ENCODE measurements around the gene VPS13A.
"Not testable (repeated sequence)": the region's sequence is repeated elsewhere in the genome, so short reads cannot be mapped to it uniquely, and the experiment has no call there.

The VPS13A gene

DNA sequence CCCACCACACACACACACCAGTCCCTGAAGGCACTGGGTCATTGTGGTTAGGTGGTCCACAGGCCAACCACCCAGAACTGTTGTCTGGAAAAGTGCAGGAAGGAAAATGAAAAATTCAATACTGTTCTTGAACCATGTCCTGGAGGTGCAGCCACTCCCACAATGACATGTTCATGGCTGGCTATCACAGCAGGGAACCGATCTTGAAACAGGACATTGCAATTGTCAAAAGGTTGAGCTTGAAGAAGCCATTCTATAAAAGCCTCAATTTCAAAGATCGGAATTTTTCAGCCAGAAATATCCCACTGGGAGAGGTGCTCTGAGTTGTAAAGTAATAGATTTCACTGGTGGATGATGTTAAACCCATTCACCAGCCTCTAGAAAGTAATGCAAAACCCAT lies 252.6 kb downstream of the VPS13A start:
- no peak for DNase-seq

DNA sequence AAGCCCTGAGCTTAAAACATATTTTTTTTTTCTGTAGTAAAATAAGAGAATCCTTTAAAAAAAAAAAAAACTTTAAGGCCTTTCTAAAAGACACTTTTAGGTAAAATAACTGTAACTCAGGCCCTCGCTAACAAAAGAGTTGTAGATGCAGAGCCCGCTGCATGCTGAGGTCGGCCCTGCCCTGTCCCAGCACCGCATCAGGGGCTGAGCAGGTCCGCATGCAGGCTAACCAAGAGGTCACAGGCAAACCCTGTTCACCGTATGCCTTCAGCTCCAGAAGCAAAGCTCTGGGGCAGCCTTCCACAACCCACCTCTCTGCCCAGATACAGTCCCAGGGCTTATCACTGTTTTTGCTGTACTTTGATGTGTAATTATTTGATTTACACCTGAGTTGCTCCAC lies 254.7 kb downstream of the VPS13A start:
- no peak for DNase-seq

DNA sequence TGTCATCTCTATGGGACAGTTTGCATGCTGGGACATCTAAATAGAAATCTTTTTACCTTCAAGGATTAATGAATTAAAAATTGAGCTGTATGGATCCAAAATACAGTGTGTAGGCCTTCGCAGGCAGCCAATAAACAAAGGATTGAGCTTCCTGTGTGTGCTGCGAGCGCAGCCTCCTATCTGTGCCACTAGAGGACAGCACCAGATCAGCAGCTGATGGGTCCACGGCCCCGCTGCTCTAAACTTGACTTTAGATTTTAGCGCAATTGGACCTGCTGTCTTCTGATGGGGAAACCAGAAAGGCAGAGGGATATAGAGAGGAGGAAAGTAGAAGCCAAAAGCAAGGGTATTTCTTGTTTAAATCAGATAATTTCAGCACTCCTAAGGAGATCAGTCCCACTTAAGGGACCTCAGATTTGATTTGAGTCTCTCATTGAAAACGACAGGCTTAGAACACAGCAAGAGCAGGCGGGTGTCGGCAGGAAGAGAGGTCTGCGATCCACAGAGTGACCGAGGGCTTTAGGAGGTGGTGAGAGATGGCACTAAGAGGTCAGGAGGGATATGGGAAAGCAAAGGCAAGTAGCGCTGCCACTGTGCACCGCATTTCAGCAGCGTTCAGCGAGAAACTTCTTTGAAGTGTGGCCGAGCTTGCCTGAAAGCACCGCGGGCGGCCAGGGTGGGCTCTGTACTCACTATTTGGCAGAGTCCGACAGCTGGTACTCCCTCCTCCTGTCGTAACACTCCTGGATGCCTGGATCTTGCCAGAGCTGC lies 256.5 kb downstream of the VPS13A start:
- DNase-seq, result peak; percentile 6

DNA sequence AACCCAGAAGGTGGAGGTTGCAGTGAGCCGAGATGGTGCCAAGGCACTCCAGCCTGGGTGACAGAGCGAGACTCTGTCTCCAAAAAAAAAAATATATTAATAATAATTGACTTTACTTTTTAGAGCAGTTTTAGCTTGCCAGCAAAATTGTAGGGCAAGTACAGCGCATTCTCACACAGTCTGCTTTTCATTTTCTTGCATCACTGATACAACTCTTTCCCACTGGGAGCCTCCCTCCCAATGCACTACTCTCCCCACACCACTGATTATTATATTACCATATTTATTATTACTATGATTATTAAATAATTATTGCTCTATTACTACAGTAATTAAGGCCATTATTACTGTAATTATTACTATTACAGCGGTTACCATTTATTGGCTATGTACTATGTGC lies 257.9 kb downstream of the VPS13A start:
- DNase-seq, result no peak

DNA sequence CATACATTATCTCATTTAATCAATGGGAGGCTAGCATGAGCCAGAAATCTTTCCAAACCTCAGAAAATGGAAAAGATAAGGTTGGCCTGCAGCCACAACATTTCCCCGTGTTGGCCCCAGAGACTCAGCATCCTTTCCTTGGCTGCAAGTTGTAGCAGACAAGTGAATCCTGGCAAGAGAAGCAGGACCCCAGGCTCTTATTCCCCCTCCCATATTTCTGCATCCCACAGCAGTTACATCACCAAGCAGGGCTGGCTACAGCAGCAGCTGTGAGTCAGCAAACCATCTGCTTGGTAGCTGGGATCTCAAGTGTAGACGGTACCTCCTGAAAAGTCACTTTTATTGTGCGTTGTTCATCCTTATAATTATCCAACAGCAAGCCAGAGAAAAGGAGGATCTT lies 258.4 kb downstream of the VPS13A start:
- no peak for DNase-seq

DNA sequence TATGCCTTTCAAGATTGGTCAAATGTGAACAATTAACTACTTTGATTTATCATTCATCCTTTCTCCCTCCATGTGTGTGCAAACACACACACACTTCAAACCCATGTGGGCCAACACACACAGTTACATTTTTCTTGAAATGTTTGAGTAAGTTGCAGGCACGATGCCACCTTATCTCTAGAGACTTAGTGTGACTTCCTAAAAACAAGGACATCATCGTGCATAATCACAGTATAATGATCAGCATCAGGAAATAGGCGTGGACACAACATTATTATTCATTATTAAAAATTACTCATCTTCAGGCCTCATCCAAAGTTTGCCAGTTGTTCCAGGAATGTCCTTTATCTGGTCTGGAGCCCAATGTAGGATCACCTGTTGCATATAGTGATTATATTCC lies 261.3 kb downstream of the VPS13A start:
- DNase-seq, result no peak

DNA sequence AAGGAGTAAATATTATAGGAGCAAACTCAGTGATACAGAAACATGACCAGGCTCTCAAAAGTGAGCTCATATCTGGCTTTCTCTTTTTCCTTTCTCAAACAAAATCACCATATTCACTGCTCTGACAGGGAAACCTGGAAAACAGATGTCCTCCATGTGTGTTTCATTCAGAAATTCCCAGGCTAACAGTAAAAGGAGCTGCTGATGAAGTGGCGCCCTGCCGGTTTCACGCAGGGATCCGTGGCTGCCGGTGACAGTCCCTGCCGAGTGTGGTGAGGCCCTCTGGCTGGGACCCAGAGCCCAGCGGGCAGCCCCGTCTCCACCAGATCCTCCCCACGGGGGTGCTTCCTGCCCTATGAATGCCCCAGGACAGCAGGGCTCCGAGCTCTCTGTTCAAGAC lies 262.7 kb downstream of the VPS13A start:
- DNase-seq, result no peak

DNA sequence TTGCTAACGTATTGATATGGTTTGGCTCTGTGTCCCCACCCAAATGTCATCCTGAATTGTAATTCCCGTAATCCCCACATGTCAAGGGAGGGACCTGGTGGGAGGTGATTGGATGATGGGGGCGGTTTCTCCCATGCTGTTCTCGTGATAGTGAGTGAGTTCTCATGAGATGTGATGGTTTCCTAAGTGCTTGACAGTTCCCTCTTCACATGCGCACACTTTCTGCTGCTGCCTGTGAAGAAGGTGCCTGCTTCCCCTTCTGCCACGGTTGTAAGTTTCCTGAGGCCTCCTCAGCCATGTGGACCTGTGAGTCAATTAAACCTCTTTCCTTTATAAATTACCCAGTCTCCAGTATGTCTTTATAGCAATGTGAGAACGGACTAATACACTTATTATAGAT lies 263.8 kb downstream of the VPS13A start:
- DNase-seq, result not testable (repeated sequence)

DNA sequence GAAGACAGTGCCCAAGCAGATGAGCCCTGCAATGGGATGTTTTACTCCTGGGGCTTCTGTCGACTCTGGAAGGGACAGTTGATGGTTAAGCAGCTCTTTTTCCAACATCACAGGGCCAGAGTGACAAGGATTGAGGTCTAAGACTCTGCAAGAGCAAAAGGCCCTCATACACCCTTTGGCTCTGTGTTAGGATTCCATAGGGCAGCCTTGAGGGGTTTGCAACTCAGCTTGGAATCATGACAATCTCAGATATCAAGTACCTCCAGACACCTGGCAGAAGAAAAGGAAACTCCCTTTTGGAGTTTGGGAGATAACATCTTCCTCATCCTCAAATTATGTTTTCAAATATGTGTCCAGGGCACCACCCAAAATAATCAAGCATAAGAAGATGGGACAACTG lies 265.1 kb downstream of the VPS13A start:
- DNase-seq, result no peak

DNA sequence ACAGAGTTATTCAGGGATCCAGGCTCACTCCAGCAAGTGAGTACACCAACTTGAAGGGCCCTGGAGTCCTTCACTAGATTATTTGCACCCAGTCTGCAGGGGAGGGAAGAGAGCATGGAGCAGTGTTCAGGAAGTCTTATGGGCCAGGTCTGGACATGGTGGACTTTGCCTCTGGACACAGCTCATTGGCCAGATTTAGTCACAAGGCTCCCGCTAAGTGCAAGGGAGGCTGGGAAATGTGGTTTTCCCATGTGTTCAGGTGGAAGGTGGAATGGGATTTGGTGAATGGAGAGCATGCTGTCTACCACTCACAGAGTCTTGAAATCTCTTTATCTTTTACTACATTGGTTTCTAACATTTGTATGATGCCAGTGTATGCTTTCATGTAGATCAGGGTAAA lies 270.3 kb downstream of the VPS13A start:
- no peak for DNase-seq

DNA sequence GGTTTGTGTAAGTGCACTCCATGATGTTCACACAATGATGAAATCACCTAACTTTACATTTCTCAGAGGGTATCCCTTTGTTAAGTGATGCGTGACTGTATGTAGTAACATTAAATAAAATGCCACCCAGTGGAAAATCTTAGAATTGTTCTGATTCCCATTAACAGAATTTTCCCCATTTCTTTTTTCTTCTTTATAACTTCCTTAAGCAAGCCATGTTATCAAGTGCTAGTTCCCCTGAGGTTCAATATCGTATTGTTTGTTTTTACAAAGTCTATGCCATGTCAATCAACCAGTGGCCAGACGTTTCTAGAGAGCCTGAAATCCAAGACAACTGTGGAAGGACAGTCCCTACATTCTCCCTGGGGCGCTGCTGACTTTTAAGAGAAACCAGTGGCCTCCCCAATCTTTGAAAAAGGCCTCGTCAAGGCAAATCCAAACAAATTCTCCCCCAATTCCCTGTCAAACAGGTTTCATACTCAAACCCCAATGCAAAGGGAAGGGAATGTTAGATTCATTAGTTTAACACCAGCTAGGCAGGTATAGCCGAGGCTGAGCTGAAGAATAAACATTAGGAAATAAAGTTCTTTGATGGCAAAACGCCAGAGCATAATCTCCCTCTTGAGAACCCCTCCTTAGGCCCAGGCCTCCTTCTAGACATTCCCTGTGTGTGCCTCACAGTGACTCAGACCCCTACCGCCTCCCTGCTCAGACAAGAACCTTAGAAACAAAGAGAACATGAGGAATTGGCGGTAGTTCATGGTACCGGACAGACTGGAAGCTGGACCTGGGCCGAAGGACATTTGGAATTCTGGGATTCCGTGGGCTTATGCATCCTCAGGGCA lies 272.1 kb downstream of the VPS13A start:
- no peak for DNase-seq

DNA sequence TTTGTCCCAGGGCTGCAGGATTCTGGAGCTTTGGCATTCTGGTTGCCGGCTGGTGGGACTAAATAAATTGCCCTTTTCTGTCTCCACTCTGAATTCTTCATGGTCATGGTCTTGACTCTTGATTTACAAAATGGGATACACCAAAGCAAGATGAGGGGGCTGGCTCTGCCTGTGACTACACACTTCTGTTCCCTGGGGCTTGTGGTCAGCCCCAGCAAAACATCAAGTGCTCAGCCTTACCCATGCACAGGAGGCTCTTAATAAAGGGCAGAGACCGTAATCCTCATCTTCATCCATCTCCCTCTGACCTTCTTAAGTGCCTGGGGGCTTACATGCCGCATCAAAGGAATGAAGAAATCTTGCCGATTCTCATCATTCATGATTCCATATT lies 272.7 kb downstream of the VPS13A start:
- no peak for DNase-seq

DNA sequence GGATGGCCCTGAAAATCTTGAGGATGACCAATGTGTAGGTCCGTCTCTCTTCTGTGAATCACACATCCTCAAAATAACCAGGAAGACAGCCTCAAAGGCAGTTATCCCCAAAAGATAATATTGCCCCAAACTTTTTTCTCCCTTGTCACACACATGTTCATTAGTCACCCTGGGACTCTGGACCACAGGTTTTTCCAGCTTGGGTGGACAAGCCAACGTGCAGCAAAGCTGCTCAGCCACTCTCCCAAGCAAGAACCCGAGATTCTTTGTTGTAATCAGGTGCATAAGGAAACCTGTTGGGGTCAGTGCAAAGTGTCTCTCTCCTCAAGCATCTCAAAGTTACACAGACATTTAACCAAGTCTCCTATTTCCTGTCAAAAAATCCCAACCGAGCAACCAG lies 274.2 kb downstream of the VPS13A start:
- no peak for DNase-seq

DNA sequence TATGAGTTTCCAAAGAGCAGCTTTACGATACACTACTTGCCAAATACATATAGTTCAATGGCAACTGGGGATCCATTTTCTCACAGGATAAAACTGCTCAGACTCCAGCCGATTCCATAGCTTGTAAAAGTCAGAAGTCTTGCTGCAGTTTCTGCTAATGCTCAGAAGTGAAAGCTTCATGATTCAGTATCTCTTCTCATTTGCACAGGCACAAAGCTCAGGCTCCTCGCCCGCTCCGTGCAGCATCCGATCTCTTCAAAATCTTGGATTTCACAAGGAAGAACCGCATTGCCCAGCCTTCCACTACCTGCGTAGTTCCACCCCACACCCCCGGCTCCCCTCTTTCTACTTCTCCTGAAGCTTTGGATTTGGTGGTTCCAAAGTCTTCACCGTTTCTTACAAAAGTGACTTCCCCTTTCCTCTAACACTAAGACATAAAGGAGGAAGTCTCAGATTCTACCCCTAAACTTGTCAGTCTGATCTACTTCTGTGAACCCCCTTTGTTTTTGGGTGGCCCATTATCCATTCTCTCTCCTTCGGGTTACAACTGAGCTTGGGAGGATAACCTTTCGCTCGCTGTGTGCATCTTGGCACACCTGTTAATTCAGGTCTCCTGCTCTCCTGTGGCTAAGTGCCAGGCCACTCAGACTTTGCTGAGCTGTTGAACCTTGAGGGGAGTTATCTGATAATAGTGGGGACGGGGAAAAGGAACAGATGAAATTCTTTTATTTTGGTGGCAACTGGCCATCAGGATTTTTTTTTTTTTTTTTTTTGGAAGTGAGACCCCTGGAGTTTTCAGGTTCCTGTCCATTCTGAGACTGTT lies 276.7 kb downstream of the VPS13A start:
- DNase-seq, result no peak

DNA sequence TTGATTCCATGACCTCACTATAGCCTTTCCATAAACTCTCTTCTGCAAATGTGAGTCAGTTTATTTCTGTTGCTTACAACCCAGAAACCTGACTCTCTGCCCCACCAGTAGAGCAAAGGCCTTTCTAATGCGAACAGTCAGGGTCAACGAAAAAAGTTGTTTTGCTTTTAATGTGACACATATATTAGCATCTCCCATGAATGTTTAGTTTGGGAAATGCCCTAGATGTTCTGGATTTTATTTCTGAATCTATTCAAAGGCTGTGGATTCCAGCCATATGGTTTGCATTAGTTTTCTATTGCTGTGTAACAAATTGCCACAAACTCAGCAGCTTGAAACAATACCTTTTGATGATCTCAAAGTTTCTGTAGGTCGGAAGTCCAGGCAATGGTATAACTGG lies 277.3 kb downstream of the VPS13A start:
- no peak for DNase-seq

DNA sequence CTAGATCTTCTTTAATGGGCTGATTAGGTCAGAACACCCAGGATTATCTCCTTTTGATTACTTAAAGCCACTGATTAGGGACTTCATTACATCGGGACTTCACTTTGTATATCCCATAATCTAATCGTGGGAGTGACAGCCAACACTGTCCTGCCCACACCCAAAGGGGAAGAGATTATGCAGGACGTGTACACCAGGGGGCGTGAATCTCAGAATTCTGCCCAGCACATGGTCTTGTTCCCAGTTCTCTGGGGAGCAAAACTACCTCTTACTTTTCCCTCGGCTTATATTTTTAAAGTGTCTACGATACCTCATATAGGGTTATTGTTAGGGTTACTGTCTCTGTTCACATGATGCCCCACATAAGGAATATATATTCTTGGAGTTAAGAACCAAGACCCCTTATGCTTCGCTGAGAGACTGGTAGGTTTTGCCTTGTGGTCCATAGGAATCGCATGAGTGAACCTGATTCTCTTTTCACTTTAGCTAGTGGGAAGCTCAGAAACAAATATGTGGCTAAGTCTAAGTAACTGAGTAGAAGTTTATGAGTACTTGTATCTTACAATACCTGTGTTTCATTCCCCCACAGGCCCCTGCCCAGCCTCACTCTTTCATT lies 278.1 kb downstream of the VPS13A start:
- no peak for DNase-seq

DNA sequence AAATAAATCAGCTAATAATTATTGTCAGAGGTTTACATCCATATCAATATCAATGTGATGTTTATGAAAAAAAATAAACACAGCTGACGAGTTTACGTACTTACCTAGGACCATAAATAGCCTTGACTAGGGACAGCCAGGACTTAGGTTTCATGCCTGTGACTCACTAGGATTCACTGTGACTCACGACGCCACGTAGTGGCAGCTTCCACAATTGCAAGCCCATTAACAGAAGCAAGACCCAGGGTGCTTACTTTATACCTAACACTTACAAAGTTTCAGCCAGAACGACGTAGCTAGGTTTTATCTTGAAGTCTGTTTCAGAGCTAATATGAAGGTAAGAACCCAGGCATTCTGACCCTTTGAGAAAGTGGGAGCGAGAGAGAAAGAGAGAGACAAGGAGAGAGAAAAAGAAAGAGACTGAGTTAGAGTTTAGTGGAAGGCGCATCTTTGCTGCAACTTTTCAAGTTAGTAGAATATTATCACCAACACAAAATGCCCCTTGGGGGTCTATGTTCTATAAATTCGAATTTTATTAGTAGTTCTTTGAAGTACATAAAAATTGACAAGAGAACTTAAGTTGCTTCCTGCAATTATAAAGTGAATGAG lies 279.6 kb downstream of the VPS13A start:
- peak; percentile 75 for DNase-seq

DNA sequence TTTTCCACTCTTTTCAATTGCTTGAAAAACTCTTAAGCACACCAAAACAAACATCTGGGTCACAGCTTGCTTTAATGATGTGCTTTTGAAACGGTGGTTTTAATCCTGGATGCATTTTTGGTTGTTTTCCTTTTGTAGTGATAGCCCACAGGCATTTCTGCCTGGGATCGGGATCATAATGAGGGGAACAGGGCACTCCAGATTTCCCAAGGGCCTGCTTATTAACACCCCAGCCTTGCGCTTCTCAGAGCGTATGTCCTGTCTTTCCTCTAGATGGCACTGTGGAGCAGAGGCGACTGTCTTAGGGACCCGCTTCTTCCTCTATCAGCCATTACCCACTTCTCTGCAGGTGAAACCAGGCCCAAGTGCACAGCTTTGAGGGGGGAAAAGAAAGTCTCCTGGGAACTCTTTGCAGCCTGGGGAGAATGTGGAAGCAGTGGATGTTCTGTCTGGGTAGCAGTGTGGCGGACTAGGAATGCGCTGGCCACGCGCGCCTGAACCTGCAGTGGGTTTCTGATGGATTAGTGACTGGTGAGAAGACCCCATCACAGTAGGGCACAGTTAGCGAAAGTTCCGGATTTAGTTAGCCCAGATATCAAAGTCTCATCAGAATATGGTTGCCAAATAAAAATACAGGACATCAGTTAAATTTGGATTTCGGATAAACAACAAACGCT lies 280.7 kb downstream of the VPS13A start:
- peak; percentile 42 for DNase-seq

DNA sequence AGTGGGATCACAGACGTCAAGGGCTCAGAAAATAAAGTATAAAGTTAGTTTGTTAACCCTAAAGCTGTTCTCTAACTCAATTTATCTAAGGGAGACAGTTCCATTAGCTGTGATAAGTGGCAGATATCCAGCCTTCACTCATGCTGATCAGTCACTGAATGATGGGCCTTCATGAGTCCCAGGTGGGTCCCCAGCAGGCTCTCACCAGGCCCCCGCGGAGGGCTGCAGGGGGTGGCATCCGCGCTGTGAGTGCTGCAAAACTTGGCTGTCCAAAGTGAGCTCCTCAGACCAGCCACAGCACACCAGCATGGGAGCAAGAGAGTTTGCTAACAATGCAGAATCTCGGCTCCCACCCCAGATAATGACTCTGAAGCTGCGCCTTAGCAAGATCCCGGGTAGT lies 283.6 kb downstream of the VPS13A start:
- no peak for DNase-seq

DNA sequence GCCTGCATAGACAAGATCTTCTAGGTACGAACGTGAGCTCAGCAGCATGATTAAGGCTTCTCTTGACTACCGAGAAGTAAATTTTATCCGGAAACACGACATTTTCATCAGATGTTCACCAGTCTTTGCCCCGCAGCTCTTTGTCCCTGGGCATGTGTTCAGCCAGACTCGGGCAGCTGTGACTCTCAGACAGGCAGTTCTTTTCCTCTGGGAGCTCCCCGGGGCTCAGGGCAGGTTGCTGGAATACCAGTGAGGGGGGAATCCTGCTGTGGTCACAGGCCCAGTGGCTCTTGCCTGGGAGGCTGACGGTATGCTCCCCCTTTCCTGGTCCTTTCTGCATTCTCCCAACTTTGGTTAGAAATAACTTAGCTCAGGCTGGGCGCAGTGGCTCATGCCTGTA lies 284.7 kb downstream of the VPS13A start:
- DNase-seq, result no peak

DNA sequence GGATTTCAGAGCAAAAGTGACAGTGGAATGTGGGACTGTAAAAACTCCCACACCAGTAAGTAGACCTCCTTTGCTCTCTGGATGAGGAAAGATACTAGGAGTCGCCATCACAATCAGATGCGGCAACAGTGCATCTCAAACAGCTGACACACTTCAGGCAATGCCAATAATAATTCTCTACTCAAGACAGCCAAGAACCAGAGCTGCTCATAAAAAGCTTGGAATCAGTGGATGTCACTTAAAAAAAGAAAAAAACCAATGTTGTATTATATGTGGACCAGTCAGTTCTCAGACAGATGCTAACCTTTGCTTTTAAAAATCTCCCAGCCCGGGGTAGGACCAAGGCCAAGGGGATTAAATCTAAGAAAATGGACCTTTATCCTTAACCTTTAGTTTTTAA lies 285.8 kb downstream of the VPS13A start:
- no peak for DNase-seq

DNA sequence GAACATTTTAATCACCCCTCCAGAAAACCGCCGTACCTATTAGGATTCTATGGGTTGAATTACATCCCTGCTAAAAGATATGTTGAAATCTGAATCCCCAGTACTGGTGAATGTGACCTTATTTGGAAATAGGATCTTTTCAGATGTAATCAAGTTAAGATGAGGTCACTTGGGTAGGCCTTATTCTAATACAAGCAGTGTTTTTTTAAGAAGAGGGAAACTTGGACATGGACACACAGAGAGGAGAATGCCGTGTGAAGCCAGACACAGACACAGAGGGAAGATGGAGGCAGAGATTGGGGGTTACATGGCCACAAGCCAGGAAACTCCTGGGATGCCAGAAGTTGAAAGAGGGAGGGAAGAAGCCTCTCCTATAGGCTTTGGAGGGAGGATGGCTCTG lies 287.3 kb downstream of the VPS13A start:
- DNase-seq, result no peak

Data from stimulated activated naive CD4-positive, alpha-beta T cell treated with Interleukin-2 at 50 U/mL for 16 hours (primary cell).